ENCODE data around the gene TAS1R1.

The TAS1R1 gene

DNA sequence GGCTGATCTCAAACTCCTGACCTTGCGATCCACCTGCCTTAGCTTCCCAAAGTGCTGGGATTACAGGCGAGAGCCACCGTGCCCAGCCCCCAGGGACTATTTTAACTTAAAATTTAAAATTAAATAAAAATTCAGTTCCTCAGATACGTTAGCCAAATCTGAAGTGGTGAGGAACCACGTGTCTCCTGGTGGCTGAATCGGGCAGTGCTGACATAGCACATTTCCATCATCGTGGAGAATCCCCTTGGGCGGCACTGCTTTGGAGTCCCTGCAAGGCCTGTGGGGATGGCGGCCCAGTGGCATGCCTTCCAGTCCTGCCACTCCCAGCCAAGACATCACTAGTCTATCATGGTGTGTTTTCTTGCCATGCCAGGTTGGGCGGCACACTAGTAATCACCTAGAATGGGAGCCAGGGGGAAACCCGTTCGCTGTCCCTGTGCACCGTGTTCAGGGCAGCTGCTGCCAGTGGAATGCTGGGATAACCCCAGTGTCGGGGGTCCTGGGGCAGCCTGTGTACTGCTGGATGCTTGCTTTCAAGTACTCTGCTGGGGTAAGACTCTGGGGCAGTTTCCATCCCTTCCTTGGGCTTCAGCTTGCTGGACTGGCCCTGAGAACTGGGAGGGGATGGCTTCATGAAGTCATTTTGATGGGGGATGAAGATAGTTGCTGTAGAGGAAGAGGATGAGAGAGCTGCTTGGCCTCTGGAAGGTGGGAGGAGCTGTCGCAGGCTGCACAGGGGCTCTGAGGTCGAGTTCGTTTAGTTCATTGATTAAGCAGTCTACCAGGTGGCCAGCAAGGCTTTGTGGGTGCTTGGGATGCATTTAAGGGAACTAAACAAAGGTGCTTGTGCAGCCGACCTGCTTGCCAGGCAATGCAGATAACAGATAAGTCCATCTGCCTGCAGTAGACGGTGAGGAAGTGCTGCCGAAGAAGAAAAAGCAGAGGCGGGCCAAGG, 29.3 kb downstream of the TAS1R1 start:
- no peak for DNase-seq (ENCODE audit: low spot score in 2 of 2)
- H3K36me3 ChIP-seq (replicated peaks) = peaks cover 33% of the 10 kb centered on the region
- in situ Hi-C loops (cut with MboI; ENCODE audit: low sequenced_read_pairs) = no loop called here
- H3K27me3 ChIP-seq (ENCODE audit: low read depth) = no peaks in the 10 kb centered on the region
- no peaks in the 10 kb centered on the region for H3K9me3 ChIP-seq
- peaks cover 9% of the 10 kb centered on the region for H3K4me1 ChIP-seq
- H3K4me3 ChIP-seq = no peak overlapping the region

DNA sequence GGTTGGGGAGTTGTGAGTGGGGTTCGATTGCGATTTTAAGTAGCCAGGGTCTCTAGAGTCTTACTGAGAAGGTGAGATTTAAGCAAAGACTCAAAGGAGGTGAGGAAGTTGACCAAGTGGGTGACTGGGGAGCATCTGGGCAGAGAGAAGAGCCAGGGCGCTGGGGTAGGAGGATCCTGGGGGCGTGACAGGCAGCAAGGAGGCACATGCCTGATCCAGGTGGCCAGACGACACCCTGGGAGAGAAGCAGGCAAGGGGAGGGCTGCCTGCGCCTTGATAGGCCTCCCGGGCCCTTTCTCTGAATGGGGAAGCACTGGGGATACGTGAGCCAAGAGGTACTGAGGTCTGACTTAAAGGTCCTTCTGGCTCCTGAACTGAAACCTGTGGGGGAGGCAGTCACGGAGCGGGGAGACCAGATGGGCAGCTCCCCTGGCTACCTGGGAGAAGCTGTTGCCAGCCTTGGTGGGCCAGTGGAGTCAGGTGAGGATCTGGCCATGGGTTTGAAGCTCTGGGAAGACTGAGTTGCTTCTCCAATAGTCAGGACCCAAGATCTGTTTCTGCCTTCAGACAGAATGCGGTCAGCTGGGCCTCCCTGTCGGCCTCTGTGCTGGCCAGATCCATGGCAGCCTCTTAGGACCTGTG, 30.1 kb downstream of the TAS1R1 start:
- DNase-seq (ENCODE audit: low spot score in 2 of 2) = no peak
- no peaks in the 10 kb centered on the region for H3K9me3 ChIP-seq
- H3K36me3 ChIP-seq (replicated peaks) = peaks cover 41% of the 10 kb centered on the region
- H3K4me3 ChIP-seq = no peak overlapping the region
- no peaks in the 10 kb centered on the region for H3K27me3 ChIP-seq (ENCODE audit: low read depth)
- H3K4me1 ChIP-seq = peaks cover 7% of the 10 kb centered on the region
- in situ Hi-C loops (cut with MboI; ENCODE audit: low sequenced_read_pairs) = no loop called here

DNA sequence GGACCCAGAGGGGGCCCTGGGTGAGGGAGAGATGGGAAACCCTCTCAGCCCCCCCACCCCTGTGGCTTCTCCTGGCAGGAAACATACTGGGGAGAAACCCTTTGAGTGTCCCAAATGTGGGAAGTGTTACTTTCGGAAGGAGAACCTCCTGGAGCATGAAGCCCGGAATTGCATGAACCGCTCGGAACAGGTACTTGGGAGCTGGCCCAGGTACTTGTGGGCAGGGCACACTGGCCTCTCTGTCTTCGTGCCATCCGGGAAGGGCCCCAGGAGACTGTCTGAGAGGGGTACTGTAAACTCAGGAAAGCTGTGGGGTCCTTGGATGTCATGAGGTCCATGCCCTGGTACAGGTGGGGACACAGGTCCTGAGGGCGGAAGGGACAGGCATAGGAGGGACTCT, 30.7 kb downstream of the TAS1R1 start:
- peaks cover 48% of the 10 kb centered on the region for H3K36me3 ChIP-seq (replicated peaks)
- no peak for DNase-seq (ENCODE audit: low spot score in 2 of 2)
- peaks cover 5% of the 10 kb centered on the region for H3K4me1 ChIP-seq
- no peak overlapping the region for H3K4me3 ChIP-seq
- H3K27me3 ChIP-seq (ENCODE audit: low read depth) = no peaks in the 10 kb centered on the region
- no peaks in the 10 kb centered on the region for H3K9me3 ChIP-seq
- in situ Hi-C loops (cut with MboI; ENCODE audit: low sequenced_read_pairs) = no loop called here

DNA sequence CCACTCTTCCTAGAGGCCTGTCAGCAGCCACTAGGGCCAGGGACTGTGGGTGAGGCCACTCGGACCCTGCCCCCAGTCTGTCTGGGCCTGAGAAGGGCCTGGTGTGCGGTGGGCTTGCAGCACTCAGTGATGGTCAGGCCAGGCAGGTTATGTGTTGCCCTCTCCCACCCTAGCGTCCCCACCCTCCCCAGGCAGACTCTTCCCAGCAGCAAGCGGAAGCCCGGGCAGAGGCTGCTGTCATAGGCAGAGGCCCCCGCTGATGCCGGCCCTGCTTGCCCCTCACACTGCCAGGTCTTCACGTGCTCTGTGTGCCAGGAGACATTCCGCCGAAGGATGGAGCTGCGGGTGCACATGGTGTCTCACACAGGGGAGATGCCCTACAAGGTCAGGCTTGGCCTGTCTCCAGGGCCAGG, 31.3 kb downstream of the TAS1R1 start:
- Histone ChIP-seq H3K9me3 (no peaks in the 10 kb centered on the region), H3K4me1 (no peaks in the 10 kb centered on the region), H3K4me3 (no peak overlapping the region), H3K36me3 (replicated peaks) (peaks cover 47% of the 10 kb centered on the region), H3K27me3 (ENCODE audit: low read depth) (no peaks in the 10 kb centered on the region)
- in situ Hi-C loops (cut with MboI; ENCODE audit: low sequenced_read_pairs) = no loop called here
- no peak for DNase-seq (ENCODE audit: low spot score in 2 of 2)

DNA sequence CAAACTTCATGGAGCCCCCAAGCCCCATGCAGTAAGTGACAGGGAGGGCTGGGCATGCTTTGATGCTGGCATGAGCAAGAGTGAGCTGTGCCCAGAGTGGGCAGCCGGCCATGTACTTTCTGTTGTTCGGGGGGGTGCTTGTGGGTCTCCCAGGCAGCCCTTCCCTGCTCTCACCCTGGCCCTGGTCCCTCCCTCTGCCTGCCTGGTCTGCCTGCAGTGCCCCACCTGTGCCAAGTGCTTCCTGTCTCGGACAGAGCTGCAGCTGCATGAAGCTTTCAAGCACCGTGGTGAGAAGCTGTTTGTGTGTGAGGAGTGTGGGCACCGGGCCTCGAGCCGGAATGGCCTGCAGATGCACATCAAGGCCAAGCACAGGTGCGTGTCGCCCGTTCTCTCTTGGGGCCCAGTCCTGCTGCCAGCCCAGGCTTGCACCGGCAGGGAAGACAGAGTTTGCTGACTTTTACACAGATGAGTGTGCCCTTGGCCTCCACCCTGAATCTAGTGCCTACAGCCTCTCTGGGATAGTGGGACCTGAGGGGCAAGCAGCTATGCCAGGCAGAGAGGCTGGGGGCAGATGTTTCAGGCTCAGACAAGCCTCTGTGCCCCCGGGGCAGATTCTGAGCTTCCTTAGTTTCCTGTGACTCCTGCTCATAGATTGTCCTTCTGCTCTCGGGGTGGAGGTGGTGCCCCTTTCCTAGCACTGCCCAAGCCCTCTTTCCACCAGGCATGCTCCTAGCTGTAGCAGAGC, 32.3 kb downstream of the TAS1R1 start:
- no peaks in the 10 kb centered on the region for H3K27me3 ChIP-seq (ENCODE audit: low read depth)
- no peaks in the 10 kb centered on the region for H3K4me1 ChIP-seq
- DNase-seq (ENCODE audit: low spot score in 2 of 2) = no peak
- H3K4me3 ChIP-seq = no peak overlapping the region
- H3K9me3 ChIP-seq = no peaks in the 10 kb centered on the region
- in situ Hi-C loops (cut with MboI; ENCODE audit: low sequenced_read_pairs) = no loop called here
- peaks cover 47% of the 10 kb centered on the region for H3K36me3 ChIP-seq (replicated peaks)

DNA sequence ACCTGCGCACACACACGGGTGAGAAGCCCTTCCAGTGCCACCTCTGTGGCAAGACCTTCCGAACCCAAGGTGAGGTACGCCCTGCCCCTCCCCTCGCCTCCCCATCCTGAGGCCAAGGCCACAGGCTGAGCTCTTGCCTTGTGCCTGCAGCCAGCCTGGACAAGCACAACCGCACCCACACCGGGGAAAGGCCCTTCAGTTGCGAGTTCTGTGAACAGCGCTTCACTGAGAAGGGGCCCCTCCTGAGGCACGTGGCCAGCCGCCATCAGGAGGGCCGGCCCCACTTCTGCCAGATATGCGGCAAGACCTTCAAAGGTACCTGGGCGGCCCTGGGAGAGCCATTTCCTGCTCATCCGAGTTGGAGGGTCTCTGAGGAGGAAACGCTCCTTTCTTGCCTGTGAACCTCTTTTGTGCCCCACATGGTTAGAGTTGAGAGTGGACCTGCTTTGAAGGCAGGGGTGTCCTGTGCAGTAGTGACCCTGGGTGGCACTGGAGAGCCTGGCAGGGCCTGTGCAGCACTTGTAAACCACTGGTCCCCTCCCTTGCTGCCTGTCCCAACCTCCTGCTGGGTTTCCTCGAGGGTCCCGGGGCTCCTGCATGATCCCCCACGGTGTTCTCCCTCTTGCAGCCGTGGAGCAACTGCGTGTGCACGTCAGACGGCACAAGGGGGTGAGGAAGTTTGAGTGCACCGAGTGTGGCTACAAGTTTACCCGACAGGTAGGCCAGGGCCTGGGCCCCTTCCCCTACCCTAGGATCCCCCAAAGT, 33.2 kb downstream of the TAS1R1 start:
- H3K9me3 ChIP-seq = no peaks in the 10 kb centered on the region
- H3K4me1 ChIP-seq = no peaks in the 10 kb centered on the region
- peaks cover 52% of the 10 kb centered on the region for H3K36me3 ChIP-seq (replicated peaks)
- DNase-seq (ENCODE audit: low spot score in 2 of 2) = no peak
- H3K4me3 ChIP-seq = no peak overlapping the region
- in situ Hi-C loops (cut with MboI; ENCODE audit: low sequenced_read_pairs) = no loop called here
- no peaks in the 10 kb centered on the region for H3K27me3 ChIP-seq (ENCODE audit: low read depth)

DNA sequence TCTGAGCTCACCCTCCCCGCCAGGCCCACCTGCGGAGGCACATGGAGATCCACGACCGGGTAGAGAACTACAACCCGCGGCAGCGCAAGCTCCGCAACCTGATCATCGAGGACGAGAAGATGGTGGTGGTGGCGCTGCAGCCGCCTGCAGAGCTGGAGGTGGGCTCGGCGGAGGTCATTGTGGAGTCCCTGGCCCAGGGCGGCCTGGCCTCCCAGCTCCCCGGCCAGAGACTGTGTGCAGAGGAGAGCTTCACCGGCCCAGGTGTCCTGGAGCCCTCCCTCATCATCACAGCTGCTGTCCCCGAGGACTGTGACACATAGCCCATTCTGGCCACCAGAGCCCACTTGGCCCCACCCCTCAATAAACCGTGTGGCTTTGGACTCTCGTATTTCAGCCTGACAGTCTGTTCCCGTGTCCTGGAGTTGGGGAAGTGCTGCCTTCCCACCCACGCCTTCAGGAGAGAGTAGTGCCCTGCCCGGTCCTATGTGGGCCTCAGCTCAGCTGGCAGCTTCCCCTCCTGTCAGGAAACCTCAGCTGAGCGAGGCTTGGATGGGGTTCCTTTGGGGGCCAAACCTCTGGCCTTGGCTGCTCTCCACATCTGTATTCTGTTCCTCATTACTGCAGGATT, 33.9 kb downstream of the TAS1R1 start:
- DNase-seq (ENCODE audit: low spot score in 2 of 2) = no peak
- in situ Hi-C loops (cut with MboI; ENCODE audit: low sequenced_read_pairs) = no loop called here
- H3K36me3 ChIP-seq (replicated peaks) = peaks cover 57% of the 10 kb centered on the region

DNA sequence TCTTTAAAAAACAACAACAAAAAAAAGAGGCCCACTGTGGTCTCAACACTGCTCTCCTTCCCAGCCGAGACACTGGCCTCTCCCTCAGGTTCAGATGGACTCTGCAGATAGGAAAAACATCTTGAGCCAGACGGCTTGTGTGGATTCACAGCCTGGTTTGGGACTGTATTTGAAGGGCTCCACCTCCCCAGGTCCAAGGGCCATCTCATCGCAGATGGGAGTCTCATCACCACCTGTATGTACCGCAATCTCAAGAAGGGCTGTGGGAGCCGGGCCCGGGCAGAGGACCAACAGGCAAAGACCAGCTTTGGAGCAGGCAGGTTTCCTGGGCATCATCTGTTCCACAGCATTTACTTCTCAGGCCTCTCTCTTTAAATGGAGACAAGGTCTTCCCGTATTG, 34.9 kb downstream of the TAS1R1 start:
- Histone ChIP-seq H3K36me3 (replicated peaks) (peaks cover 63% of the 10 kb centered on the region), H3K27me3 (ENCODE audit: low read depth) (no peaks in the 10 kb centered on the region), H3K4me3 (no peak overlapping the region), H3K4me1 (no peaks in the 10 kb centered on the region), H3K9me3 (no peaks in the 10 kb centered on the region)
- in situ Hi-C loops (cut with MboI; ENCODE audit: low sequenced_read_pairs) = no loop called here
- DNase-seq (ENCODE audit: low spot score in 2 of 2) = no peak

More for the DNA sequence above, 33.9 kb downstream of the TAS1R1 start:
- H3K9me3 ChIP-seq = no peaks in the 10 kb centered on the region
- no peaks in the 10 kb centered on the region for H3K4me1 ChIP-seq
- H3K27me3 ChIP-seq (ENCODE audit: low read depth) = no peaks in the 10 kb centered on the region
- no peak overlapping the region for H3K4me3 ChIP-seq

DNA sequence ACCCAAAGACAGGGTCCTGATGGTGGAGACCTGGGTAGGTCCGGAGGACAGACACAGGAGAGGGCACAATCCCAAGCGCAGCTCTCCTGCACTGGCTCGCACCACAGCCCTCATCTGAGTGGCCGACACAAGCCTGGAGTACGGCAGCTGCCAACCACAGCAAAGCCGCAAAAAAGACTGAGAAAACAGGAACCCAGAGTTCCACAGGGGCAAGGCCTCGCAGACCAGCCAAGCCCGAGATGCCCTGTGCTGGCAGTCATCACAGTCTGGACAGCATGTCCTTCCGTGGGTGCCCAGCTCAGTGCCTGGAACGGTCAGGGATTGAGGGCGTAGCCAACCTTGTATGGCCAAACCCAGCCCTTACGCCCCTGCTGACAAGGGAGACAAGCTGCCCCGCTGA, 36.1 kb downstream of the TAS1R1 start:
- H3K4me1 ChIP-seq = no peaks in the 10 kb centered on the region
- no peaks in the 10 kb centered on the region for H3K27me3 ChIP-seq (ENCODE audit: low read depth)
- H3K4me3 ChIP-seq = no peak overlapping the region
- no peaks in the 10 kb centered on the region for H3K9me3 ChIP-seq
- no peak for DNase-seq (ENCODE audit: low spot score in 2 of 2)
- peaks cover 69% of the 10 kb centered on the region for H3K36me3 ChIP-seq (replicated peaks)
- in situ Hi-C loops (cut with MboI; ENCODE audit: low sequenced_read_pairs) = no loop called here

DNA sequence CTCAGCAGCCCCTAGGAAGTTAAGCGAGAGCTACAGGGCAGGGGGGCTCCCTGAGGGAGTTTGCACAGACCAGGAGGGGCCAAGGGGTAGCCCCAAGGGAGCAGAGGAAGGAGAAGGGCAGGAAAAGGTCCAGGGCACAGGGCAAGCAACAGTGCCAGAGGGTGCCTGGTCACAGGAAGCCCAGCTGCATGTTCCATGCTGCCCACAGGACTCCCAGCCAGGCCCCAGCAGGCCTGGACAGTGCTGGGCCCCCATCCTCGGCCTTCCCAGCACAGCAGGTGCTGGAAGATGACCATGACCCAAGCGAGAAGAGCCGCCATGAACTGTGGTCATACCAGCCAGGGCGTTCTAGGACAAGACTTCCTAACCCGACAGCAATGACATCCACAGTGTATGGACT, 36.5 kb downstream of the TAS1R1 start:
- no peak for DNase-seq (ENCODE audit: low spot score in 2 of 2)
- Histone ChIP-seq H3K4me3 (no peak overlapping the region), H3K36me3 (replicated peaks) (peaks cover 73% of the 10 kb centered on the region), H3K4me1 (no peaks in the 10 kb centered on the region), H3K27me3 (ENCODE audit: low read depth) (no peaks in the 10 kb centered on the region), H3K9me3 (no peaks in the 10 kb centered on the region)
- in situ Hi-C loops (cut with MboI; ENCODE audit: low sequenced_read_pairs) = no loop called here

DNA sequence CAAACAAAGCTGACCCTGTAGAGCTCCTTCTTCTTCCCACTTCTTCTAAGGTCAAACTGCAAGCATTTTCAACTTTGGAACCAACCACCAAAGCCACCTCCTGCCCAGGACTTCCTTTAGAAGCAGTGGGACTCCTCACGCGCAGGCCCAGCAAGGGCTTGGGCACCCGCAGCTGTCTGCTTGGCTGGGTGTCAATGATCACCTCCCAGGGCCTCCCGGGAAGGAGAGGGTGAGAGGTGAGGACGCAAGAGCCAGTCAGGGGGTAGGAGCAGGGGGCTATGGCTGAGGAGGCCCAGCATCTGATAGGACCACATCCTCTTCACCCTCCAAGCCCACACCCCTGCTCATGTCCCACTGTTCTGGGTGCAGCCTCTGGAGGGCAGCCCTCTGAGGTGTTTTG, 37.3 kb downstream of the TAS1R1 start:
- Histone ChIP-seq H3K36me3 (replicated peaks) (peaks cover 76% of the 10 kb centered on the region), H3K4me1 (no peaks in the 10 kb centered on the region), H3K4me3 (no peak overlapping the region), H3K27me3 (ENCODE audit: low read depth) (no peaks in the 10 kb centered on the region), H3K9me3 (no peaks in the 10 kb centered on the region)
- in situ Hi-C loops (cut with MboI; ENCODE audit: low sequenced_read_pairs) = no loop called here
- DNase-seq (ENCODE audit: low spot score in 2 of 2) = no peak

DNA sequence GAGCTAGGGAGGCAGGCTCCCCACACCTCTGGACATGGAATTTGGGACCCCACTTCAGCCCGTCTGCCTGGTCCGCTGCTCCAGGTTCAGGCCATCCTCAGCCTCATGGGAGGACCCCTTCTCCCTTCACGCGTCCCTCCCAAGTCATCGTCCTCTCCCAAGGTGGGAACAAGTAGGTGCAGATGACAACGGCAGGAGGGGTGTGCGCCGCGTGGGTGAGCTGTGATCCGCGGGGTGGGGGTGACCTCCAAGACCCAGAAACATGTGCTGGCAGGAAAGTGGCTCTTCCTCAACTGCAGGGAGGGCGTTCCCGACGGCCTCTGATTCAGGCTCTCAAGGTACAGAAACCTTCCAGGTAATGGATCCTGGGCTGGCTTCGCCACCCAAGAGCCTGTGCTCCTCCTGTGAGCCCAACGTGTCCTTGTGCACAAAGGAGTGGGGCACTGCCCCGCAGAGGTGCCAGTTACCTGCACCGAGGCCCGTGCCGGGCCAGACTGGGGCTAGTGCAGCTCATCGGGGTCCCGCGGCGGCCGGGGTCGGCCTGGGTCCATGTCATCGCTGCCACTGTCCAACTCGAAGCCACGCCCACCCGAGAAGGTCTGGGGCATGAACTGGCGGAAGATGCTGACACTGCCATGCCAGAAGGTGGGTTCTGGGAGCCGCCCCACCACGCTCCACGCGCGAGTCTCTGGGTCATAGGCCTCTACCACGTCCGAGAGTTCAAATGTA, 37.9 kb downstream of the TAS1R1 start:
- Histone ChIP-seq H3K36me3 (replicated peaks) (peaks cover 76% of the 10 kb centered on the region), H3K9me3 (no peaks in the 10 kb centered on the region), H3K4me3 (no peak overlapping the region), H3K4me1 (no peaks in the 10 kb centered on the region), H3K27me3 (ENCODE audit: low read depth) (no peaks in the 10 kb centered on the region)
- no peak for DNase-seq (ENCODE audit: low spot score in 2 of 2)
- in situ Hi-C loops (cut with MboI; ENCODE audit: low sequenced_read_pairs) = no loop called here
